B cell (primary cell): Measurements from ENCODE around the gene KCNH1. TPM values are rescaled to one million over a fixed set of nuclear protein-coding genes. Genes with fewer than 3 reads are reported as not detected.

Experiments
- ATAC-seq: fragments of 200-7000 bp; cut with Tn5 transposase; one replicate; pipeline ENCODE4 v1.10.0; 2021; ENCODE audit warnings: low read depth, mild to moderate bottlenecking, moderate number of reproducible peaks, moderate library complexity
- CTCF ChIA-PET: fragments of 350-600 bp; sonication (Branson Sonifier 250); formaldehyde crosslinking; loops from one replicate; lab custom pipeline; 2021; ENCODE audit warnings: antibody characterized with exemption, inconsistent platforms; lab: Charles Lee
- POLR2A ChIA-PET: fragments of 350-600 bp; sonication (Branson Sonifier 250); formaldehyde crosslinking; loops from one replicate; lab custom pipeline; 2021; ENCODE audit warnings: antibody characterized with exemption; lab: Charles Lee
- DNase-seq: peaks from one replicate; pipeline ENCODE4 v3.0.0; 2013
- H2AFZ ChIP-seq: 2 replicates; pipeline ENCODE4 v1.6.1; 2012; ENCODE audit warnings: mild to moderate bottlenecking, low read depth, low read length; ENCODE audit not compliant: insufficient read depth, poor library complexity, severe bottlenecking
- H3K27ac ChIP-seq, 2 donors: 1 replicate in 1 of 2; 2 replicates in 1 of 2; pipeline ENCODE4 v1.5.1; 2012 to 2013; ENCODE audit warnings: low read length in 2 of 2, mild to moderate bottlenecking in 2 of 2, moderate library complexity in 1 of 2
- H3K27me3 ChIP-seq, 4 experiments: fragments of 200-600 bp in 1 of 4; sonication (generic) in 1 of 4; replicated peaks in 1 of 4; 1 replicate in 2 of 4; 2 replicates in 2 of 4; pipeline versions ENCODE4 v1.6.1 to v1.7.0; 2013 to 2016; ENCODE audit warnings: low read length in 3 of 4, mild to moderate bottlenecking in 2 of 4, mixed read lengths in 1 of 4, moderate library complexity in 1 of 4; ENCODE audit not compliant: insufficient read depth in 4 of 4, control insufficient read depth in 3 of 4; ENCODE audit errors: control extremely low read depth in 1 of 4
- H3K36me3 ChIP-seq, 2 experiments: replicated peaks in 1 of 2; 1 replicate in 1 of 2; 2 replicates in 1 of 2; pipeline versions ENCODE4 v1.6.1 to v1.7.1; 2013; ENCODE audit warnings: low read length in 1 of 2; ENCODE audit not compliant: insufficient read depth in 2 of 2, control insufficient read depth in 1 of 2; ENCODE audit errors: control extremely low read depth in 1 of 2, extremely low read depth in 1 of 2
- H3K4me1 ChIP-seq, 2 donors: fragments of 200-600 bp in 1 of 2; sonication (generic) in 1 of 2; 1 replicate in 1 of 2; 2 replicates in 1 of 2; pipeline versions ENCODE4 v1.5.1 to v1.6.1; 2013 to 2017; ENCODE audit warnings: low read length in 2 of 2; ENCODE audit not compliant: control insufficient read depth in 2 of 2, insufficient read depth in 2 of 2
- H3K4me2 ChIP-seq: replicated peaks from 2 replicates; pipeline ENCODE3; 2012; ENCODE audit warnings: mild to moderate bottlenecking, low read depth, low read length; ENCODE audit not compliant: poor library complexity, severe bottlenecking
- H3K4me3 ChIP-seq, 5 experiments: fragments of 200-600 bp in 1 of 5; sonication (generic) in 1 of 5; 1 replicate in 3 of 5; 2 replicates in 2 of 5; pipeline versions ENCODE4 v1.5.1 to v1.7.0; 2011 to 2016; ENCODE audit warnings: low read length in 4 of 5, mild to moderate bottlenecking in 4 of 5, low read depth in 2 of 5, control low read depth in 1 of 5, moderate library complexity in 1 of 5; ENCODE audit not compliant: insufficient read depth in 1 of 5; ENCODE audit errors: control extremely low read depth in 1 of 5, extremely low read depth in 1 of 5
- H3K79me2 ChIP-seq: fragments of 200-600 bp; sonication (generic); one replicate; pipeline ENCODE4 v1.6.0; 2016; ENCODE audit warnings: low read length; ENCODE audit not compliant: control insufficient read depth, insufficient read depth
- H3K9ac ChIP-seq: fragments of 200-600 bp; sonication (generic); 2 replicates; pipeline ENCODE4 v1.6.1; 2017; ENCODE audit warnings: mild to moderate bottlenecking, low read length, moderate library complexity
- H3K9me3 ChIP-seq, 3 donors: one replicate each; pipeline versions ENCODE4 v1.6.1 to v1.7.1; 2013; ENCODE audit warnings: low read length in 2 of 3; ENCODE audit not compliant: control insufficient read depth in 2 of 3, insufficient read depth in 1 of 3; ENCODE audit errors: control extremely low read depth in 1 of 3
- H4K20me1 ChIP-seq: 2 replicates; pipeline ENCODE4 v1.6.0; 2012; ENCODE audit warnings: mild to moderate bottlenecking, low read length; ENCODE audit not compliant: insufficient read depth, control insufficient read depth, poor library complexity, severe bottlenecking
- H3K27ac Mint-ChIP-seq: one replicate; pipeline ENCODE4 v1.8.0; 2021; ENCODE audit warnings: mixed read lengths
- H3K27me3 Mint-ChIP-seq: one replicate; pipeline ENCODE4 v1.8.0; 2021; ENCODE audit warnings: mixed read lengths
- H3K4me1 Mint-ChIP-seq: one replicate; pipeline ENCODE4 v1.8.0; 2021; ENCODE audit warnings: mixed read lengths
- H3K4me3 Mint-ChIP-seq: one replicate; pipeline ENCODE4 v1.8.0; 2021; ENCODE audit warnings: mixed read lengths
- H3K9me3 Mint-ChIP-seq: one replicate; pipeline ENCODE4 v1.8.0; 2022; ENCODE audit warnings: mixed read lengths; ENCODE audit not compliant: insufficient read depth
- EZH2 ChIP-seq: IDR thresholded peaks from 2 replicates; pipeline ENCODE4 v1.6.1; 2012; ENCODE audit warnings: borderline replicate concordance, low read depth, mild to moderate bottlenecking, moderate library complexity, low read length; ENCODE audit not compliant: insufficient read depth, poor library complexity, severe bottlenecking
- WGBS: methylation state at CpG from one replicate; pipeline ENCODE4 v1.1.5; 2013; ENCODE audit warnings: missing lambda C conversion rate; ENCODE audit not compliant: insufficient coverage; 5-methylcytosine and 5-hydroxymethylcytosine counted together
- intact Hi-C: fragments of 100-400 bp; cut with micrococcal nuclease; formaldehyde crosslinking; loops from one replicate; pipeline ENCODE4 v1.10.0; 2022
- polyA plus RNA-seq: library from polyadenylated mRNA; depleted of rRNA; stranded (reverse); fragments of >200 nt; gene quantifications from 2 replicates; pipeline ENCODE4 v1.2.3, GENCODE V29; 2012
- total RNA-seq, 2 donors: library from RNA; stranded (reverse); fragments of 120-200 nt in 1 of 2; gene quantifications; 1 replicate in 1 of 2; 2 replicates in 1 of 2; pipeline versions ENCODE4 v1.2.3 to v1.2.4, GENCODE V29; 2013 to 2022
- TF ChIP-seq, protein P1 (sequence below): fragments of 200-600 bp; IDR thresholded peaks from one replicate; pipeline ENCODE4 v1.8.0; 2022; ENCODE audit warnings: antibody characterized with exemption, mild to moderate bottlenecking

KCNH1 gene
- total and polyA plus RNA-seq, 2 donors (not counting 1 experiment from before 2014, with no cell fraction given) = not detected

DNA sequence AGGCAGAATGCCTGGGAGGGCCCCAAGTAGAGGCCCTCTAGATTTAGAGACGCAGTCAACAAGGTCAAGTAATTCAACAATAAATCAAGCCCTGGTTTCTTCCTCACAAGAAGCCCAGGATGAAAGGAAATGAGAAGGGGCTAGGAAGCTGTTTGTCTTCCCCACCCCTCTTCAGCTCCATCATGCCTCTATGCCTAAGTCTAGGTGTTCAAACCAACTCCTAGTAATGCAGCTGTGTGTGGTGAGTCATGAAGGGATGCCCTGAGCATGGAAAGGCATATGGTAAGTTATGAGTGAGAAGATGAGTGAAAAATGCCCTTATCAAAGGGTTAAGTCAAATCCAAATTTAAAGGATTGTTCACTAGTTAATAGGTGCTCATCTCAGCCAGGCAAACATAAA is 339.5 kb downstream of the KCNH1 start:
- no peaks in the 10 kb centered on the region for H3K9me3 ChIP-seq
- ChIA-PET CTCF (no interaction called here), POLR2A (no interaction called here)
- H3K36me3 ChIP-seq = no peaks in the 10 kb centered on the region
- no peaks in the 10 kb centered on the region for H4K20me1 ChIP-seq
- TF ChIP-seq, protein P1, sequence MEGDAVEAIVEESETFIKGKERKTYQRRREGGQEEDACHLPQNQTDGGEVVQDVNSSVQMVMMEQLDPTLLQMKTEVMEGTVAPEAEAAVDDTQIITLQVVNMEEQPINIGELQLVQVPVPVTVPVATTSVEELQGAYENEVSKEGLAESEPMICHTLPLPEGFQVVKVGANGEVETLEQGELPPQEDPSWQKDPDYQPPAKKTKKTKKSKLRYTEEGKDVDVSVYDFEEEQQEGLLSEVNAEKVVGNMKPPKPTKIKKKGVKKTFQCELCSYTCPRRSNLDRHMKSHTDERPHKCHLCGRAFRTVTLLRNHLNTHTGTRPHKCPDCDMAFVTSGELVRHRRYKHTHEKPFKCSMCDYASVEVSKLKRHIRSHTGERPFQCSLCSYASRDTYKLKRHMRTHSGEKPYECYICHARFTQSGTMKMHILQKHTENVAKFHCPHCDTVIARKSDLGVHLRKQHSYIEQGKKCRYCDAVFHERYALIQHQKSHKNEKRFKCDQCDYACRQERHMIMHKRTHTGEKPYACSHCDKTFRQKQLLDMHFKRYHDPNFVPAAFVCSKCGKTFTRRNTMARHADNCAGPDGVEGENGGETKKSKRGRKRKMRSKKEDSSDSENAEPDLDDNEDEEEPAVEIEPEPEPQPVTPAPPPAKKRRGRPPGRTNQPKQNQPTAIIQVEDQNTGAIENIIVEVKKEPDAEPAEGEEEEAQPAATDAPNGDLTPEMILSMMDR = no peak
- no peak for TF ChIP-seq EZH2
- H3K9ac ChIP-seq = no peak overlapping the region
- no CpG with 5 or more reads among the region's 1 CpG for WGBS
- H3K79me2 ChIP-seq = no peaks in the 10 kb centered on the region
- DNase-seq (no peak), ATAC-seq (no peak)
- no peaks in the 10 kb centered on the region for H3K4me1 ChIP-seq
- H3K27me3 ChIP-seq = peaks cover 0 to 2% (median 0%) of the 10 kb centered on the region in 4 experiments
- intact Hi-C loops = no loop called here
- Mint-ChIP-seq H3K4me1 (no peaks in the 10 kb centered on the region), H3K9me3 (no peaks in the 10 kb centered on the region), H3K27ac (no peak overlapping the region), H3K4me3 (no peak overlapping the region), H3K27me3 (peaks cover 14% of the 10 kb centered on the region)
- H3K27ac ChIP-seq = no peak overlapping the region
- no peak overlapping the region for H3K4me3 ChIP-seq
- no peak overlapping the region for H2AFZ ChIP-seq
- H3K4me2 ChIP-seq = no peak overlapping the region

DNA sequence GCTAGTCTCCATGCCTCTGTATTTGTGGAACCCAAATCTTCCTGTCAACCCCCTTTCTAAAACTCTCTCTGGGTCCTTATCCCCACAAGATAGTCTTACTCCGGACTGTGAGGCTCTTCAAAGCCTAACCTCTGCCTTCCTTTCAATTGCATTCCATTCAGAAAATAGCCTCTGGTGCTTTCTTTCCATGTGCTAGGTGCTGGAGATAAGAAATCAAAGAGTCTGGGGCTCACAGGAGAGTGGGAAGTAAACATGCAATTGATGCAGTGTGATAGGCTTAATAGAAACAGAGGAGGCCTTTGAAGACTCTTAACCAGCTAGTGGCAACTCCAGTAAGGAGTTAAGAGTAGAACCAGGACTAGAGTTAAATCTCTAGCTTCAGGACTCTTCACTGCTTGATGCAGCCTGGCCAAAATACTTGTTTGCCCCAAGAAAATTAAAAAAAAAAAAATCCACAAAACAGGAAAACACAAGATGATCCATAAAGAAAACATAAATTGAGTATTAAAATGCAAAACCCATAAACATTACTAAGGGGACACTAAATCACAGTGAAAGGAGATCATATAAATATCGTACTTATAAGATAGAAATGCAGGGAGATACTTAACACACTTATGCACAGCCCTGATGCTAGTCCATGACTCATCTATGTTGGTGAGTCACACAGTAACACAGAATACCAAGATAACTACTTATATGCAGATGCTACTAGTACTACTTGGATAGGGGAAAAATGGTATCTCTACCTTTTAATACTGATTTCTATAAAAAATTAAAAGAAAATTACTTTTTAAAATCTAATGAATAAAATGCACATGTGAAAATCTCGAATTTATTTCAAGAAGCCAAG is 341.5 kb downstream of the KCNH1 start:
- no peak for DNase-seq
- peaks cover 14% of the 10 kb centered on the region for H3K27me3 Mint-ChIP-seq
- Histone ChIP-seq H3K27me3 (peaks cover 0 to 2% (median 0%) of the 10 kb centered on the region in 4 experiments), H3K27ac (no peak overlapping the region), H4K20me1 (no peaks in the 10 kb centered on the region), H3K4me1 (no peaks in the 10 kb centered on the region), H2AFZ (no peak overlapping the region), H3K36me3 (no peaks in the 10 kb centered on the region), H3K9ac (no peak overlapping the region), H3K79me2 (no peaks in the 10 kb centered on the region), H3K9me3 (no peaks in the 10 kb centered on the region), H3K4me2 (no peak overlapping the region), H3K4me3 (no peak overlapping the region)
- no peak overlapping the region for H3K27ac Mint-ChIP-seq
- intact Hi-C loops = no loop called here
- no peak for ATAC-seq
- POLR2A ChIA-PET = no interaction called here
- 50% methylated on average over 1 of the region's 3 CpGs for WGBS
- TF ChIP-seq, protein P1 = no peak
- CTCF ChIA-PET = no interaction called here
- H3K9me3 Mint-ChIP-seq = no peaks in the 10 kb centered on the region
- no peak overlapping the region for H3K4me3 Mint-ChIP-seq
- H3K4me1 Mint-ChIP-seq = no peaks in the 10 kb centered on the region
